GM23338 (cell line): ENCODE measurements around the gene CARMIL1. TPM values are rescaled to one million over a fixed set of nuclear protein-coding genes. Genes with fewer than 3 reads are reported as not detected.

ENCODE experiments used
- ATAC-seq: fragments of 200-7000 bp; cut with Tn5 transposase; 3 replicates; pipeline ENCODE4 v1.9.1; 2020
- DNase-seq: peaks from one replicate; pipeline ENCODE4 v3.0.0-alpha.2; 2015; ENCODE audit warnings: low spot score
- H2AFZ ChIP-seq: fragments of 200-600 bp; sonication (generic); 2 replicates; pipeline ENCODE4 v1.8.0; 2016; ENCODE audit warnings: antibody characterized with exemption, mild to moderate bottlenecking, moderate library complexity
- H3F3A ChIP-seq: fragments of 200-600 bp; sonication (generic); replicated peaks from 2 replicates; pipeline ENCODE4 v1.8.0; 2017; ENCODE audit warnings: antibody characterized with exemption, mixed run types, low read depth
- H3K27ac ChIP-seq: fragments of 200-600 bp; sonication (generic); 2 replicates; pipeline ENCODE4 v1.6.1; 2016; ENCODE audit warnings: low read depth
- H3K27me3 ChIP-seq: fragments of 200-600 bp; sonication (generic); 2 replicates; pipeline ENCODE4 v1.8.0; 2016; ENCODE audit warnings: mild to moderate bottlenecking, mixed run types, moderate library complexity; ENCODE audit not compliant: insufficient read depth
- H3K36me3 ChIP-seq: fragments of 200-600 bp; sonication (generic); 2 replicates; pipeline ENCODE4 v1.8.0; 2016; ENCODE audit warnings: mild to moderate bottlenecking; ENCODE audit not compliant: insufficient read depth
- H3K4me1 ChIP-seq: fragments of 200-600 bp; sonication (generic); 2 replicates; pipeline ENCODE4 v1.8.0; 2016; ENCODE audit warnings: mild to moderate bottlenecking, moderate library complexity; ENCODE audit not compliant: insufficient read depth
- H3K4me2 ChIP-seq: fragments of 200-600 bp; sonication (generic); 2 replicates; pipeline ENCODE4 v1.7.1; 2017; ENCODE audit warnings: mixed run types
- H3K4me3 ChIP-seq: fragments of 200-600 bp; sonication (generic); 2 replicates; pipeline ENCODE4 v1.6.1; 2016; ENCODE audit warnings: mixed run types
- H3K79me2 ChIP-seq: fragments of 200-600 bp; sonication (generic); replicated peaks from 2 replicates; pipeline ENCODE4 v1.8.0; 2017; ENCODE audit warnings: mild to moderate bottlenecking; ENCODE audit not compliant: insufficient read depth
- H3K9me2 ChIP-seq: fragments of 200-600 bp; sonication (generic); 2 replicates; pipeline ENCODE4 v1.8.0; 2017; ENCODE audit not compliant: insufficient read depth
- H4K20me1 ChIP-seq: fragments of 200-600 bp; sonication (generic); replicated peaks from 2 replicates; pipeline ENCODE4 v1.8.0; 2017; ENCODE audit warnings: mild to moderate bottlenecking; ENCODE audit not compliant: insufficient read depth
- H3K27ac Mint-ChIP-seq: 2 replicates; pipeline ENCODE4 v1.8.0; 2020; ENCODE audit warnings: inconsistent platforms, mild to moderate bottlenecking, moderate library complexity, mixed read lengths
- H3K27me3 Mint-ChIP-seq: 3 replicates; pipeline ENCODE4 v1.8.0; 2022; ENCODE audit warnings: low read depth, mild to moderate bottlenecking, moderate library complexity, mixed read lengths, inconsistent platforms; ENCODE audit not compliant: insufficient read depth, poor library complexity
- H3K36me3 Mint-ChIP-seq: 3 replicates; pipeline ENCODE4 v1.8.0; 2021; ENCODE audit warnings: low read depth, mild to moderate bottlenecking, inconsistent platforms, moderate library complexity, mixed read lengths
- H3K4me1 Mint-ChIP-seq: 3 replicates; pipeline ENCODE4 v1.8.0; 2020; ENCODE audit warnings: mild to moderate bottlenecking, inconsistent platforms, mixed read lengths
- H3K4me3 Mint-ChIP-seq: 3 replicates; pipeline ENCODE4 v1.8.0; 2021; ENCODE audit warnings: moderate library complexity, mild to moderate bottlenecking, inconsistent platforms, mixed read lengths
- H3K9me3 Mint-ChIP-seq: 3 replicates; pipeline ENCODE4 v1.8.0; 2020; ENCODE audit warnings: moderate library complexity, mild to moderate bottlenecking, inconsistent platforms, mixed read lengths
- CREB1 ChIP-seq: fragments of 250-450 bp; sonication (Bioruptor Pico); IDR thresholded peaks from 2 replicates; pipeline ENCODE4 v1.5.0; 2020; ENCODE audit warnings: low read depth, mild to moderate bottlenecking, moderate library complexity
- EZH2 ChIP-seq: fragments of 200-600 bp; sonication (generic); IDR thresholded peaks from one replicate; pipeline ENCODE4 v1.8.0; 2017; ENCODE audit warnings: antibody characterized with exemption, mild to moderate bottlenecking, low read depth; ENCODE audit not compliant: unreplicated experiment
- EZH2phosphoT487 ChIP-seq: fragments of 200-600 bp; sonication (generic); IDR thresholded peaks from one replicate; pipeline ENCODE4 v1.8.1; 2018; ENCODE audit warnings: antibody characterized with exemption; ENCODE audit not compliant: unreplicated experiment
- JUNB ChIP-seq: IDR thresholded peaks from one replicate; pipeline ENCODE4 v1.6.1; 2016; ENCODE audit warnings: antibody characterized with exemption; ENCODE audit not compliant: unreplicated experiment
- NANOG ChIP-seq: IDR thresholded peaks from 2 replicates; pipeline ENCODE4 v1.6.1; 2016; ENCODE audit warnings: antibody characterized with exemption, borderline replicate concordance
- POLR2AphosphoS5 ChIP-seq: IDR thresholded peaks from 2 replicates; pipeline ENCODE4 v1.6.1; 2016; ENCODE audit warnings: antibody characterized with exemption, low read depth
- STAT1 ChIP-seq: IDR thresholded peaks from one replicate; pipeline ENCODE4 v1.6.1; 2016; ENCODE audit warnings: antibody characterized with exemption; ENCODE audit not compliant: unreplicated experiment
- ZNF114 ChIP-seq: fragments of 250-450 bp; sonication (Bioruptor Pico); IDR thresholded peaks from 2 replicates; pipeline ENCODE4 v1.5.0; 2020; ENCODE audit warnings: mild to moderate bottlenecking, moderate library complexity
- ZNF331 ChIP-seq: fragments of 250-450 bp; sonication (Bioruptor Pico); IDR thresholded peaks from 2 replicates; pipeline ENCODE4 v1.5.0; 2020; ENCODE audit warnings: low read depth, mild to moderate bottlenecking, moderate library complexity
- polyA plus RNA-seq: library from polyadenylated mRNA; unstranded; fragments of >200 nt; fragmentation: Nextera tagmentation; extraction: Ambion mirVana; gene quantifications from 2 replicates; pipeline ENCODE4 v1.2.1, GENCODE V29; 2016
- total RNA-seq: library from RNA; depleted of rRNA; stranded (reverse); fragments of >200 nt; shearing (Covaris generic); gene quantifications from 2 replicates; pipeline ENCODE4 v1.2.3, GENCODE V29; 2014
- TF ChIP-seq, protein P1 (sequence below), 2 experiments: fragments of 200-600 bp in 1 of 2; sonication (generic) in 1 of 2; conservative IDR thresholded peaks; 2 replicates each; pipeline versions ENCODE4 v1.5.1 to v1.6.1; 2016 to 2017; ENCODE audit warnings: antibody characterized with exemption in 2 of 2, low read depth in 2 of 2, mild to moderate bottlenecking in 2 of 2, moderate library complexity in 1 of 2
- TF ChIP-seq, protein P2 (sequence below): fragments of 250-450 bp; sonication (Bioruptor Pico); IDR thresholded peaks from 2 replicates; pipeline ENCODE4 v1.5.0; 2020; ENCODE audit warnings: mild to moderate bottlenecking, moderate library complexity
- TF ChIP-seq, protein P3 (sequence below): IDR thresholded peaks from 2 replicates; pipeline ENCODE4 v1.6.1; 2016; ENCODE audit warnings: antibody characterized with exemption
- TF ChIP-seq, protein P4 (sequence below): IDR thresholded peaks from one replicate; pipeline ENCODE4 v1.6.1; 2018; ENCODE audit warnings: antibody characterized with exemption; ENCODE audit not compliant: unreplicated experiment

The CARMIL1 gene
- total and polyA plus RNA-seq, 2 experiments from 2014 or later, result 43.2 to 66.9 TPM

DNA sequence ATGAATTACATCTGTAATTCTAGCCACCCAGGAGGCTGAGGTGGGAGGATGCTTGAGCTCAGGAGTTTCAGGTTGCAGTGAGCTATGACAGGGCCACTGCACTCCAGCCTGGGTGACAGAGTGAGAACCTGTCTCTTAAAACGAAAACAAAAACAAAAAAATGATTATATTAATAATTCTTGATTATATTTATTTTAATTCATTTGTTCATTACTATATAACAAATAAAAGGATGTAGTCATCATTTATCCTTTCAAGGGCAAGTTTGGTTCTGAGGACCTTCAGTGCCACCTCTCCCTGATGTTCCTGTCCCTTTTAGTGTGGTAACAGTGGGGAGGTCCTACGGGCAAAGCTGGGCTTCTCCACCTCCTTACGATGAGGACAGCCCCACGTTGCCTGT lies 205.7 kb downstream of the CARMIL1 start:
- Mint-ChIP-seq H3K4me1 (peaks cover 8% of the 10 kb centered on the region), H3K4me3 (no peak overlapping the region), H3K27ac (no peak overlapping the region), H3K9me3 (no peaks in the 10 kb centered on the region), H3K36me3 (peaks cover 10% of the 10 kb centered on the region; the same call in 2 of the 3 replicates), H3K27me3 (peaks cover under 1% of the 10 kb centered on the region)
- DNase-seq, result no peak
- H3K27ac ChIP-seq, result no peak overlapping the region
- H3K4me3 ChIP-seq, result no peak overlapping the region
- no peaks in the 10 kb centered on the region for H3K36me3 ChIP-seq
- H3K4me2 ChIP-seq, result no peak overlapping the region
- TF ChIP-seq CREB1 (no peak), NANOG (no peak), JUNB (no peak), ZNF114 (CRISPR knock-in tag) (no peak), POLR2AphosphoS5 (no peak), STAT1 (no peak), EZH2phosphoT487 (no peak), EZH2 (no peak), ZNF331 (no peak)
- TF ChIP-seq, protein P1, sequence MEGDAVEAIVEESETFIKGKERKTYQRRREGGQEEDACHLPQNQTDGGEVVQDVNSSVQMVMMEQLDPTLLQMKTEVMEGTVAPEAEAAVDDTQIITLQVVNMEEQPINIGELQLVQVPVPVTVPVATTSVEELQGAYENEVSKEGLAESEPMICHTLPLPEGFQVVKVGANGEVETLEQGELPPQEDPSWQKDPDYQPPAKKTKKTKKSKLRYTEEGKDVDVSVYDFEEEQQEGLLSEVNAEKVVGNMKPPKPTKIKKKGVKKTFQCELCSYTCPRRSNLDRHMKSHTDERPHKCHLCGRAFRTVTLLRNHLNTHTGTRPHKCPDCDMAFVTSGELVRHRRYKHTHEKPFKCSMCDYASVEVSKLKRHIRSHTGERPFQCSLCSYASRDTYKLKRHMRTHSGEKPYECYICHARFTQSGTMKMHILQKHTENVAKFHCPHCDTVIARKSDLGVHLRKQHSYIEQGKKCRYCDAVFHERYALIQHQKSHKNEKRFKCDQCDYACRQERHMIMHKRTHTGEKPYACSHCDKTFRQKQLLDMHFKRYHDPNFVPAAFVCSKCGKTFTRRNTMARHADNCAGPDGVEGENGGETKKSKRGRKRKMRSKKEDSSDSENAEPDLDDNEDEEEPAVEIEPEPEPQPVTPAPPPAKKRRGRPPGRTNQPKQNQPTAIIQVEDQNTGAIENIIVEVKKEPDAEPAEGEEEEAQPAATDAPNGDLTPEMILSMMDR (conservative IDR thresholded peaks at IDR 0.05; ENCODE audit: low read depth in 2 of 2), result no peak
- TF ChIP-seq, protein P2, sequence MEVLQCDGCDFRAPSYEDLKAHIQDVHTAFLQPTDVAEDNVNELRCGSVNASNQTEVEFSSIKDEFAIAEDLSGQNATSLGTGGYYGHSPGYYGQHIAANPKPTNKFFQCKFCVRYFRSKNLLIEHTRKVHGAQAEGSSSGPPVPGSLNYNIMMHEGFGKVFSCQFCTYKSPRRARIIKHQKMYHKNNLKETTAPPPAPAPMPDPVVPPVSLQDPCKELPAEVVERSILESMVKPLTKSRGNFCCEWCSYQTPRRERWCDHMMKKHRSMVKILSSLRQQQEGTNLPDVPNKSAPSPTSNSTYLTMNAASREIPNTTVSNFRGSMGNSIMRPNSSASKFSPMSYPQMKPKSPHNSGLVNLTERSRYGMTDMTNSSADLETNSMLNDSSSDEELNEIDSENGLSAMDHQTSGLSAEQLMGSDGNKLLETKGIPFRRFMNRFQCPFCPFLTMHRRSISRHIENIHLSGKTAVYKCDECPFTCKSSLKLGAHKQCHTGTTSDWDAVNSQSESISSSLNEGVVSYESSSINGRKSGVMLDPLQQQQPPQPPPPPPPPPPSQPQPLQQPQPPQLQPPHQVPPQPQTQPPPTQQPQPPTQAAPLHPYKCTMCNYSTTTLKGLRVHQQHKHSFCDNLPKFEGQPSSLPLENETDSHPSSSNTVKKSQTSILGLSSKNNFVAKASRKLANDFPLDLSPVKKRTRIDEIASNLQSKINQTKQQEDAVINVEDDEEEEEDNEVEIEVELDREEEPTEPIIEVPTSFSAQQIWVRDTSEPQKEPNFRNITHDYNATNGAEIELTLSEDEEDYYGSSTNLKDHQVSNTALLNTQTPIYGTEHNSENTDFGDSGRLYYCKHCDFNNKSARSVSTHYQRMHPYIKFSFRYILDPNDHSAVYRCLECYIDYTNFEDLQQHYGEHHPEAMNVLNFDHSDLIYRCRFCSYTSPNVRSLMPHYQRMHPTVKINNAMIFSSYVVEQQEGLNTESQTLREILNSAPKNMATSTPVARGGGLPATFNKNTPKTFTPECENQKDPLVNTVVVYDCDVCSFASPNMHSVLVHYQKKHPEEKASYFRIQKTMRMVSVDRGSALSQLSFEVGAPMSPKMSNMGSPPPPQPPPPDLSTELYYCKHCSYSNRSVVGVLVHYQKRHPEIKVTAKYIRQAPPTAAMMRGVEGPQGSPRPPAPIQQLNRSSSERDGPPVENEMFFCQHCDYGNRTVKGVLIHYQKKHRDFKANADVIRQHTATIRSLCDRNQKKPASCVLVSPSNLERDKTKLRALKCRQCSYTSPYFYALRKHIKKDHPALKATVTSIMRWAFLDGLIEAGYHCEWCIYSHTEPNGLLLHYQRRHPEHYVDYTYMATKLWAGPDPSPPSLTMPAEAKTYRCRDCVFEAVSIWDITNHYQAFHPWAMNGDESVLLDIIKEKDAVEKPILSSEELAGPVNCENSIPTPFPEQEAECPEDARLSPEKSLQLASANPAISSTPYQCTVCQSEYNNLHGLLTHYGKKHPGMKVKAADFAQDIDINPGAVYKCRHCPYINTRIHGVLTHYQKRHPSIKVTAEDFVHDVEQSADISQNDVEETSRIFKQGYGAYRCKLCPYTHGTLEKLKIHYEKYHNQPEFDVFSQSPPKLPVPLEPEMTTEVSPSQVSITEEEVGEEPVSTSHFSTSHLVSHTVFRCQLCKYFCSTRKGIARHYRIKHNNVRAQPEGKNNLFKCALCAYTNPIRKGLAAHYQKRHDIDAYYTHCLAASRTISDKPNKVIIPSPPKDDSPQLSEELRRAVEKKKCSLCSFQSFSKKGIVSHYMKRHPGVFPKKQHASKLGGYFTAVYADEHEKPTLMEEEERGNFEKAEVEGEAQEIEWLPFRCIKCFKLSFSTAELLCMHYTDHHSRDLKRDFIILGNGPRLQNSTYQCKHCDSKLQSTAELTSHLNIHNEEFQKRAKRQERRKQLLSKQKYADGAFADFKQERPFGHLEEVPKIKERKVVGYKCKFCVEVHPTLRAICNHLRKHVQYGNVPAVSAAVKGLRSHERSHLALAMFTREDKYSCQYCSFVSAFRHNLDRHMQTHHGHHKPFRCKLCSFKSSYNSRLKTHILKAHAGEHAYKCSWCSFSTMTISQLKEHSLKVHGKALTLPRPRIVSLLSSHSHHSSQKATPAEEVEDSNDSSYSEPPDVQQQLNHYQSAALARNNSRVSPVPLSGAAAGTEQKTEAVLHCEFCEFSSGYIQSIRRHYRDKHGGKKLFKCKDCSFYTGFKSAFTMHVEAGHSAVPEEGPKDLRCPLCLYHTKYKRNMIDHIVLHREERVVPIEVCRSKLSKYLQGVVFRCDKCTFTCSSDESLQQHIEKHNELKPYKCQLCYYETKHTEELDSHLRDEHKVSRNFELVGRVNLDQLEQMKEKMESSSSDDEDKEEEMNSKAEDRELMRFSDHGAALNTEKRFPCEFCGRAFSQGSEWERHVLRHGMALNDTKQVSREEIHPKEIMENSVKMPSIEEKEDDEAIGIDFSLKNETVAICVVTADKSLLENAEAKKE (CRISPR knock-in tag), result no peak
- TF ChIP-seq, protein P3, sequence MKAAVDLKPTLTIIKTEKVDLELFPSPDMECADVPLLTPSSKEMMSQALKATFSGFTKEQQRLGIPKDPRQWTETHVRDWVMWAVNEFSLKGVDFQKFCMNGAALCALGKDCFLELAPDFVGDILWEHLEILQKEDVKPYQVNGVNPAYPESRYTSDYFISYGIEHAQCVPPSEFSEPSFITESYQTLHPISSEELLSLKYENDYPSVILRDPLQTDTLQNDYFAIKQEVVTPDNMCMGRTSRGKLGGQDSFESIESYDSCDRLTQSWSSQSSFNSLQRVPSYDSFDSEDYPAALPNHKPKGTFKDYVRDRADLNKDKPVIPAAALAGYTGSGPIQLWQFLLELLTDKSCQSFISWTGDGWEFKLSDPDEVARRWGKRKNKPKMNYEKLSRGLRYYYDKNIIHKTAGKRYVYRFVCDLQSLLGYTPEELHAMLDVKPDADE, result no peak
- TF ChIP-seq, protein P4, sequence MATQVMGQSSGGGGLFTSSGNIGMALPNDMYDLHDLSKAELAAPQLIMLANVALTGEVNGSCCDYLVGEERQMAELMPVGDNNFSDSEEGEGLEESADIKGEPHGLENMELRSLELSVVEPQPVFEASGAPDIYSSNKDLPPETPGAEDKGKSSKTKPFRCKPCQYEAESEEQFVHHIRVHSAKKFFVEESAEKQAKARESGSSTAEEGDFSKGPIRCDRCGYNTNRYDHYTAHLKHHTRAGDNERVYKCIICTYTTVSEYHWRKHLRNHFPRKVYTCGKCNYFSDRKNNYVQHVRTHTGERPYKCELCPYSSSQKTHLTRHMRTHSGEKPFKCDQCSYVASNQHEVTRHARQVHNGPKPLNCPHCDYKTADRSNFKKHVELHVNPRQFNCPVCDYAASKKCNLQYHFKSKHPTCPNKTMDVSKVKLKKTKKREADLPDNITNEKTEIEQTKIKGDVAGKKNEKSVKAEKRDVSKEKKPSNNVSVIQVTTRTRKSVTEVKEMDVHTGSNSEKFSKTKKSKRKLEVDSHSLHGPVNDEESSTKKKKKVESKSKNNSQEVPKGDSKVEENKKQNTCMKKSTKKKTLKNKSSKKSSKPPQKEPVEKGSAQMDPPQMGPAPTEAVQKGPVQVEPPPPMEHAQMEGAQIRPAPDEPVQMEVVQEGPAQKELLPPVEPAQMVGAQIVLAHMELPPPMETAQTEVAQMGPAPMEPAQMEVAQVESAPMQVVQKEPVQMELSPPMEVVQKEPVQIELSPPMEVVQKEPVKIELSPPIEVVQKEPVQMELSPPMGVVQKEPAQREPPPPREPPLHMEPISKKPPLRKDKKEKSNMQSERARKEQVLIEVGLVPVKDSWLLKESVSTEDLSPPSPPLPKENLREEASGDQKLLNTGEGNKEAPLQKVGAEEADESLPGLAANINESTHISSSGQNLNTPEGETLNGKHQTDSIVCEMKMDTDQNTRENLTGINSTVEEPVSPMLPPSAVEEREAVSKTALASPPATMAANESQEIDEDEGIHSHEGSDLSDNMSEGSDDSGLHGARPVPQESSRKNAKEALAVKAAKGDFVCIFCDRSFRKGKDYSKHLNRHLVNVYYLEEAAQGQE, result no peak
- no peaks in the 10 kb centered on the region for H3K79me2 ChIP-seq
- H3K9me2 ChIP-seq, result no peaks in the 10 kb centered on the region
- H3F3A ChIP-seq, result no peaks in the 10 kb centered on the region
- no peak overlapping the region for H2AFZ ChIP-seq
- H3K4me1 ChIP-seq, result peaks cover 4% of the 10 kb centered on the region; the same call in 1 of the 2 replicates
- no peak for ATAC-seq
- no peaks in the 10 kb centered on the region for H4K20me1 ChIP-seq
- no peaks in the 10 kb centered on the region for H3K27me3 ChIP-seq
